Smooth muscle cell (in vitro differentiated cells): ENCODE measurements around the gene HDAC5. TPM values are rescaled to one million over a fixed set of nuclear protein-coding genes. Genes with fewer than 3 reads are reported as not detected.
A peak's percentile ranks its signal among the peaks of the same experiment; 100 is the strongest.

ENCODE experiments used
- DNase-seq: peaks from one replicate; lab custom pipeline; 2025; ENCODE audit not compliant: unreplicated experiment; lab: John Stamatoyannopoulos, UW
- H2AFZ ChIP-seq: fragments of 200-600 bp; sonication (generic); 2 replicates; pipeline ENCODE4 v1.6.0; 2016; ENCODE audit warnings: antibody characterized with exemption, low read depth, mild to moderate bottlenecking
- H3F3A ChIP-seq: fragments of 200-600 bp; sonication (generic); 2 replicates; pipeline ENCODE4 v1.6.0; 2017; ENCODE audit warnings: antibody characterized with exemption, low read depth
- H3K27ac ChIP-seq: fragments of 200-600 bp; sonication (generic); 2 replicates; pipeline ENCODE4 v1.5.1; 2016; ENCODE audit warnings: low read depth, mild to moderate bottlenecking
- H3K27me3 ChIP-seq: fragments of 200-600 bp; sonication (generic); 2 replicates; pipeline ENCODE4 v1.6.1; 2016; ENCODE audit warnings: low read depth, mild to moderate bottlenecking
- H3K36me3 ChIP-seq: fragments of 200-600 bp; sonication (generic); 2 replicates; pipeline ENCODE4 v1.5.1; 2016; ENCODE audit warnings: low read depth
- H3K4me1 ChIP-seq: fragments of 200-600 bp; sonication (generic); 2 replicates; pipeline ENCODE4 v1.5.1; 2016; ENCODE audit warnings: low read depth
- H3K4me2 ChIP-seq: fragments of 200-600 bp; sonication (generic); 2 replicates; pipeline ENCODE4 v1.6.0; 2016; ENCODE audit warnings: mild to moderate bottlenecking
- H3K4me3 ChIP-seq: fragments of 200-600 bp; sonication (generic); 2 replicates; pipeline ENCODE4 v1.5.1; 2016; ENCODE audit warnings: mild to moderate bottlenecking
- H3K79me2 ChIP-seq: fragments of 200-600 bp; sonication (generic); 2 replicates; pipeline ENCODE4 v1.6.0; 2016; ENCODE audit warnings: low read depth, mild to moderate bottlenecking
- H3K9ac ChIP-seq: fragments of 200-600 bp; sonication (generic); 2 replicates; pipeline ENCODE4 v1.6.0; 2016; ENCODE audit warnings: low read depth
- H3K9me3 ChIP-seq: fragments of 200-600 bp; sonication (generic); replicated peaks from 2 replicates; pipeline ENCODE4 v1.5.1; 2016; ENCODE audit warnings: low read depth
- H4K20me1 ChIP-seq: fragments of 200-600 bp; sonication (generic); 2 replicates; pipeline ENCODE4 v1.6.0; 2016; ENCODE audit warnings: low read depth
- WGBS: methylation state at CpG from one replicate; pipeline ENCODE4 v1.1.7; 2016; ENCODE audit warnings: low lambda C conversion rate; 5-methylcytosine and 5-hydroxymethylcytosine counted together
- polyA plus RNA-seq: library from polyadenylated mRNA; unstranded; fragments of >200 nt; fragmentation: Nextera tagmentation; extraction: Ambion mirVana; gene quantifications from 2 replicates; pipeline ENCODE4 v1.2.1, GENCODE V29; 2016
- total RNA-seq: library from RNA; depleted of rRNA; stranded (reverse); fragments of >200 nt; gene quantifications from 2 replicates; pipeline ENCODE4 v1.2.3, GENCODE V29; 2014
- TF ChIP-seq, protein P1 (sequence below): fragments of 200-600 bp; sonication (generic); IDR thresholded peaks from 2 replicates; pipeline ENCODE4 v1.5.1; 2017; ENCODE audit warnings: borderline replicate concordance, mild to moderate bottlenecking, antibody characterized with exemption; ENCODE audit not compliant: insufficient read depth, poor library complexity, severe bottlenecking

The HDAC5 gene
- total and polyA plus RNA-seq, 2 experiments from 2014 or later = 52.6 to 65.3 TPM

GRCh38 chr17:44159519-44160210 lies 36.2 kb upstream of the HDAC5 start:
- Histone ChIP-seq H3K27ac (peak overlapping the region; percentile 83), H3K4me3 (no peak overlapping the region), H3F3A (peaks cover 4% of the 10 kb centered on the region), H4K20me1 (no peaks in the 10 kb centered on the region), H3K79me2 (no peaks in the 10 kb centered on the region), H3K9me3 (no peaks in the 10 kb centered on the region), H3K9ac (peak overlapping the region; percentile 43), H3K27me3 (no peaks in the 10 kb centered on the region), H3K36me3 (no peaks in the 10 kb centered on the region), H3K4me2 (peak overlapping the region; percentile 60), H2AFZ (no peak overlapping the region), H3K4me1 (peaks cover 6% of the 10 kb centered on the region)
- 37% methylated on average over 15 of the region's 15 CpGs for WGBS
- no peak for DNase-seq
- TF ChIP-seq, protein P1, sequence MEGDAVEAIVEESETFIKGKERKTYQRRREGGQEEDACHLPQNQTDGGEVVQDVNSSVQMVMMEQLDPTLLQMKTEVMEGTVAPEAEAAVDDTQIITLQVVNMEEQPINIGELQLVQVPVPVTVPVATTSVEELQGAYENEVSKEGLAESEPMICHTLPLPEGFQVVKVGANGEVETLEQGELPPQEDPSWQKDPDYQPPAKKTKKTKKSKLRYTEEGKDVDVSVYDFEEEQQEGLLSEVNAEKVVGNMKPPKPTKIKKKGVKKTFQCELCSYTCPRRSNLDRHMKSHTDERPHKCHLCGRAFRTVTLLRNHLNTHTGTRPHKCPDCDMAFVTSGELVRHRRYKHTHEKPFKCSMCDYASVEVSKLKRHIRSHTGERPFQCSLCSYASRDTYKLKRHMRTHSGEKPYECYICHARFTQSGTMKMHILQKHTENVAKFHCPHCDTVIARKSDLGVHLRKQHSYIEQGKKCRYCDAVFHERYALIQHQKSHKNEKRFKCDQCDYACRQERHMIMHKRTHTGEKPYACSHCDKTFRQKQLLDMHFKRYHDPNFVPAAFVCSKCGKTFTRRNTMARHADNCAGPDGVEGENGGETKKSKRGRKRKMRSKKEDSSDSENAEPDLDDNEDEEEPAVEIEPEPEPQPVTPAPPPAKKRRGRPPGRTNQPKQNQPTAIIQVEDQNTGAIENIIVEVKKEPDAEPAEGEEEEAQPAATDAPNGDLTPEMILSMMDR = no peak

DNA sequence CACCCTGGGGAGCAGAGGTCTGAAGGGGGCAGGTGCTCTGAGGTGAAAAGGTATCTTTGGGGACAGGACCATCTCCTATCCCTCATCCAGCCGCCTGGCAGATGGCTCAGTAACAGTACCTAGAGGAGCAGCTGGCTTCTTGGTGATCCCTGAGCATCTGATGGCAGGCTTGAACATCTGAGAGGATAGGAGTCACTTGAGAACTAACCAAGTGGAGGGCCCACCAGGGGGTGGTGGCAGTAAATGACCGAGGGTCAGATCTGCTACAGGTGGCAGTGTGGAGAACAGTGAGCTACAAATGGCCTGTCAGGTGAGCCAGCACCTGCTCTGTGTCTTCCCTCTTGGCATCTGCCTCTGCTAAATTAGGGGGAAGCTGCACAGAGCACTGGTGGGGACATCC lies 32.0 kb upstream of the HDAC5 start:
- no peak overlapping the region for H3K9ac ChIP-seq
- TF ChIP-seq, protein P1 = no peak
- DNase-seq = no peak
- no peak overlapping the region for H2AFZ ChIP-seq
- no peaks in the 10 kb centered on the region for H3K36me3 ChIP-seq
- H4K20me1 ChIP-seq = no peaks in the 10 kb centered on the region
- H3K9me3 ChIP-seq = no peaks in the 10 kb centered on the region
- H3K27ac ChIP-seq = no peak overlapping the region
- H3K4me1 ChIP-seq = peaks cover 6% of the 10 kb centered on the region
- no peaks in the 10 kb centered on the region for H3K27me3 ChIP-seq
- H3K4me3 ChIP-seq = no peak overlapping the region
- 92% methylated on average over 2 of the region's 2 CpGs for WGBS
- H3K4me2 ChIP-seq = no peak overlapping the region
- H3F3A ChIP-seq = peaks cover 3% of the 10 kb centered on the region
- H3K79me2 ChIP-seq = no peaks in the 10 kb centered on the region

DNA sequence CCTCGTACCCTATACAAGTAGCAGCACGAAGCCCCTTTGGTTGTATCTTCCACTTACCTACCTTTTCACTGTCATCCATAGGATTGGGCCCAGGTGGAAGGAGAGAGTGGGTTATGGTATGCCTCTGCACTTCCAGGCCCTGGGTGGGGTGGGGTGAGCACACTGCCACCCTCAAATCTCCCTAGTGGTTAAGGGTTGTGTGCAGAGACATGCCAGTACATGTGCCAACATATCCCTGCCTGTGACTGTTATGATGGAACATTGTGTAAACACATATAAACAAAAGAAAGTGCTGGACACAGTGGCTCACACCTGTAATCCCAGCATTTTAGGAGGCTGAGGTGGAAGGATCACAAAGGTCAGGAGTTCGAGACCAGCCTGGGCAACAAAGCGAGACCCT lies 29.4 kb upstream of the HDAC5 start:
- no peaks in the 10 kb centered on the region for H4K20me1 ChIP-seq
- H3K4me2 ChIP-seq = no peak overlapping the region
- DNase-seq = no peak
- no peaks in the 10 kb centered on the region for H3K9me3 ChIP-seq
- no peak overlapping the region for H3K4me3 ChIP-seq
- H3K27me3 ChIP-seq = no peaks in the 10 kb centered on the region
- 100% methylated on average over 4 of the region's 4 CpGs for WGBS
- H3K27ac ChIP-seq = no peak overlapping the region
- H3K4me1 ChIP-seq = no peaks in the 10 kb centered on the region
- H3F3A ChIP-seq = no peaks in the 10 kb centered on the region
- no peak overlapping the region for H3K9ac ChIP-seq
- no peak overlapping the region for H2AFZ ChIP-seq
- TF ChIP-seq, protein P1 = no peak
- no peaks in the 10 kb centered on the region for H3K79me2 ChIP-seq
- no peaks in the 10 kb centered on the region for H3K36me3 ChIP-seq
